ENCODE measurements around the gene GUSB. TPM values are rescaled to one million over a fixed set of nuclear protein-coding genes. Genes with fewer than 3 reads are reported as not detected.

Gene GUSB
- total and polyA plus RNA-seq, 2 of the 8 experiments (the other 6 are each of a cell fraction or from before 2014, with no cell fraction given): 43.6 to 71.3 TPM

GRCh38 chr7:65951837-65952578 is 30.0 kb downstream of the GUSB start:
- Histone ChIP-seq H3K23me2 (ENCODE audit: low read depth, low read length) (no peaks in the 10 kb centered on the region), H2BK5ac (ENCODE audit: low read depth, low read length) (no peak overlapping the region), H2BK20ac (ENCODE audit: low read length) (no peak overlapping the region), H3K27ac (ENCODE audit: low read depth, low read length) (no peak overlapping the region), H3K56ac (replicated peaks; ENCODE audit: insufficient read length, low read depth, low read length) (no peak overlapping the region), H2BK120ac (replicated peaks; ENCODE audit: low read depth, low read length) (no peak overlapping the region), H3K9me3 (ENCODE audit: insufficient read depth in 2 of 2, low read depth in 1 of 2, low read length in 1 of 2) (no peaks in the 10 kb centered on the region), H3K9ac (replicated peaks in 1 of 4; ENCODE audit: extremely low read depth in 1 of 4, low read depth in 3 of 4, low read length in 3 of 4) (no peak overlapping the region), H4K8ac (ENCODE audit: extremely low read depth, insufficient read depth, low read length) (no peak overlapping the region), H3K23ac (ENCODE audit: insufficient read length) (no peak overlapping the region), H2AK5ac (ENCODE audit: low read depth, low read length) (no peak overlapping the region), H2AFZ (ENCODE audit: low read length) (no peak overlapping the region), H3K27me3 (replicated peaks in 1 of 4; ENCODE audit: control insufficient read depth in 3 of 4, extremely low read depth in 1 of 4, insufficient read depth in 3 of 4, low read length in 3 of 4) (no peaks in the 10 kb centered on the region), H3K4me2 (ENCODE audit: insufficient read depth in 1 of 2, low read depth in 2 of 2, low read length in 2 of 2) (no peak overlapping the region), H2BK12ac (ENCODE audit: low read depth, low read length) (no peak overlapping the region), H4K5ac (ENCODE audit: insufficient read length, low read depth, low read length) (no peak overlapping the region), H4K20me1 (replicated peaks in 1 of 2; ENCODE audit: control insufficient read depth in 1 of 2, insufficient read depth in 2 of 2, low read length in 2 of 2) (peaks cover 0 to 2% of the 10 kb centered on the region in 2 experiments), H3K4ac (replicated peaks; ENCODE audit: insufficient read length, low read depth, low read length) (no peak overlapping the region), H3K36me3 (ENCODE audit: control insufficient read depth in 2 of 4, insufficient read depth in 4 of 4, low read length in 3 of 4) (peaks cover 6 to 17% (median 10%) of the 10 kb centered on the region in 4 experiments; a peak in 6 of 8 replicates), H3K79me1 (ENCODE audit: low read depth, low read length) (no peaks in the 10 kb centered on the region), H3K14ac (ENCODE audit: insufficient read length) (no peak overlapping the region), H4K91ac (replicated peaks; ENCODE audit: insufficient read length, low read length) (no peak overlapping the region), H2BK15ac (ENCODE audit: low read length) (no peak overlapping the region), H3K4me3 (ENCODE audit: extremely low read depth in 1 of 4, insufficient read depth in 2 of 4, low read depth in 3 of 4, low read length in 4 of 4) (no peak overlapping the region), H3K79me2 (ENCODE audit: control insufficient read depth in 1 of 2, insufficient read depth in 2 of 2, low read length in 2 of 2) (no peaks in the 10 kb centered on the region), H3K4me1 (replicated peaks in 1 of 4; ENCODE audit: control insufficient read depth in 3 of 4, insufficient read depth in 4 of 4, low read length in 3 of 4) (no peaks in the 10 kb centered on the region), H3K18ac (ENCODE audit: extremely low read depth, low read length) (no peak overlapping the region)
- FAIRE-seq (no peak), DNase-seq (ENCODE audit: low read depth in 1 of 2, low spot score in 2 of 2) (no peak)
- POLR2A ChIA-PET (ENCODE audit: partially characterized antibody): interaction anchor here (0.6 to 2.7 kb wide), 6 partner anchors 9 to 30 kb away, joined by 3 to 13 read pairs (median 3); partner anchors contain the start of gene GUSB
- CTCF ChIA-PET (ENCODE audit: partially characterized antibody): no interaction called here
- 92% methylated on average over 9 of the region's 9 CpGs; no CpG with 5 or more reads in 1 of the 2 experiments for WGBS, 2 experiments (ENCODE audit: extremely low coverage in 1 of 2, insufficient coverage in 1 of 2, insufficient read length in 1 of 2, insufficient replicate concordance in 2 of 2, low coverage in 1 of 2, low lambda C conversion rate in 2 of 2, missing lambda C conversion rate in 1 of 2)
- no peak for TF ChIP-seq CTBP2 (IDR thresholded peaks at IDR 0.05; ENCODE audit: borderline replicate concordance, insufficient read depth, insufficient read length, low read length)
- TF ChIP-seq SP2 (IDR thresholded peaks at IDR 0.05; ENCODE audit: low read length): no peak
- no peak for TF ChIP-seq POU5F1 (IDR thresholded peaks at IDR 0.05; ENCODE audit: low read depth, low read length)
- no peak for TF ChIP-seq RXRA (IDR thresholded peaks at IDR 0.05; ENCODE audit: insufficient read depth, low read depth, low read length)
- no peak for TF ChIP-seq TBP (IDR thresholded peaks at IDR 0.05; ENCODE audit: low read depth, low read length)
- TF ChIP-seq CHD1 (IDR thresholded peaks at IDR 0.05; ENCODE audit: low read depth, low read length): no peak
- TF ChIP-seq RBBP5 (IDR thresholded peaks at IDR 0.05; ENCODE audit: borderline replicate concordance, low read depth, low read length): no peak
- TF ChIP-seq JUN (IDR thresholded peaks at IDR 0.05; ENCODE audit: low read depth, low read length): no peak
- no peak for TF ChIP-seq SRF (IDR thresholded peaks at IDR 0.05; ENCODE audit: low read depth, low read length)
- TF ChIP-seq KDM1A (IDR thresholded peaks at IDR 0.05; ENCODE audit: borderline replicate concordance, low read length): no peak
- TF ChIP-seq SIRT6 (IDR thresholded peaks at IDR 0.05; ENCODE audit: low read length): no peak
- TF ChIP-seq SAP30 (IDR thresholded peaks at IDR 0.05; ENCODE audit: insufficient read depth, insufficient replicate concordance, low read length): no peak
- TF ChIP-seq EP300 (IDR thresholded peaks at IDR 0.05; ENCODE audit: borderline replicate concordance in 1 of 2, low read depth in 2 of 2, low read length in 2 of 2): no peak

All from H1 (cell line).